Keratinocyte (primary cell): Measurements from ENCODE around the gene PEX11A. TPM values are rescaled to one million over a fixed set of nuclear protein-coding genes. Genes with fewer than 3 reads are reported as not detected.

ENCODE experiments used
- DNase-seq: peaks from one replicate; pipeline ENCODE4 v3.0.0-alpha.2; 2011; ENCODE audit warnings: low read depth, missing footprints, low spot score
- FAIRE-seq: peaks from 2 replicates; lab custom pipeline; 2011; peaks lifted over from hg19 to GRCh38; lab: Jason Lieb, UNC
- H2AFZ ChIP-seq: 2 replicates; pipeline ENCODE4 v1.6.0; 2012; ENCODE audit warnings: low read length, control low read depth, inconsistent platforms; ENCODE audit not compliant: control insufficient read depth
- H3K27ac ChIP-seq: 2 replicates; pipeline ENCODE4 v1.5.1; 2011; ENCODE audit warnings: low read length; ENCODE audit not compliant: control insufficient read depth, insufficient read depth
- H3K27me3 ChIP-seq: 3 replicates; pipeline ENCODE4 v1.6.0; 2011; ENCODE audit warnings: low read length; ENCODE audit not compliant: control insufficient read depth, insufficient read depth; ENCODE audit errors: extremely low read depth
- H3K36me3 ChIP-seq, 2 experiments: 2 replicates in 1 of 2; 3 replicates in 1 of 2; pipeline ENCODE4 v1.5.1; 2011; ENCODE audit warnings: low read length in 2 of 2, mild to moderate bottlenecking in 1 of 2; ENCODE audit not compliant: control insufficient read depth in 2 of 2, insufficient read depth in 2 of 2; ENCODE audit errors: extremely low read depth in 1 of 2
- H3K4me1 ChIP-seq: 3 replicates; pipeline ENCODE4 v1.5.1; 2011; ENCODE audit warnings: low read length; ENCODE audit not compliant: control insufficient read depth, insufficient read depth; ENCODE audit errors: extremely low read depth
- H3K4me2 ChIP-seq: 3 replicates; pipeline ENCODE4 v1.6.0; 2011; ENCODE audit warnings: low read depth, low read length; ENCODE audit not compliant: control insufficient read depth, insufficient read depth; ENCODE audit errors: extremely low read depth
- H3K4me3 ChIP-seq, 3 experiments: fragments of 200-600 bp in 1 of 3; sonication (generic) in 1 of 3; 2 replicates in 2 of 3; 3 replicates in 1 of 3; pipeline ENCODE4 v1.5.1; 2011 to 2016; ENCODE audit warnings: low read length in 3 of 3, mild to moderate bottlenecking in 3 of 3, control low read depth in 2 of 3, inconsistent platforms in 1 of 3, low read depth in 1 of 3, mixed read lengths in 1 of 3, mixed run types in 1 of 3, moderate library complexity in 1 of 3; ENCODE audit not compliant: control insufficient read depth in 2 of 3, insufficient read depth in 2 of 3; ENCODE audit errors: extremely low read depth in 1 of 3
- H3K79me2 ChIP-seq: 2 replicates; pipeline ENCODE4 v1.6.0; 2012; ENCODE audit warnings: low read length; ENCODE audit not compliant: control insufficient read depth, insufficient read depth
- H3K9ac ChIP-seq: 3 replicates; pipeline ENCODE4 v1.6.0; 2011; ENCODE audit warnings: low read length; ENCODE audit not compliant: control insufficient read depth, insufficient read depth; ENCODE audit errors: extremely low read depth
- H3K9me1 ChIP-seq: 3 replicates; pipeline ENCODE4 v1.6.0; 2011; ENCODE audit warnings: low read length; ENCODE audit not compliant: control insufficient read depth, insufficient read depth; ENCODE audit errors: extremely low read depth
- H3K9me3 ChIP-seq: 2 replicates; pipeline ENCODE4 v1.5.1; 2012; ENCODE audit warnings: low read depth, low read length; ENCODE audit not compliant: control insufficient read depth
- H4K20me1 ChIP-seq: 3 replicates; pipeline ENCODE4 v1.6.0; 2011; ENCODE audit warnings: low read length; ENCODE audit not compliant: control insufficient read depth, insufficient read depth; ENCODE audit errors: extremely low read depth
- CTCF ChIP-seq, 3 experiments: IDR thresholded peaks in 1 of 3; conservative IDR thresholded peaks in 1 of 3; optimal IDR thresholded peaks in 1 of 3; 2 replicates in 2 of 3; 3 replicates in 1 of 3; pipeline versions ENCODE3 to v1.5.1; 2011; ENCODE audit warnings: low read length in 3 of 3, mild to moderate bottlenecking in 3 of 3, moderate library complexity in 2 of 3, control low read depth in 1 of 3, inconsistent platforms in 1 of 3; ENCODE audit not compliant: insufficient read depth in 2 of 3; ENCODE audit errors: extremely low read depth in 1 of 3
- EZH2 ChIP-seq: IDR thresholded peaks from one replicate; pipeline ENCODE4 v1.6.1; 2012; ENCODE audit warnings: inconsistent platforms, mild to moderate bottlenecking, low read length, moderate library complexity
- dilution Hi-C: fragments of 300-500 bp; cut with MboI; formaldehyde crosslinking; loops from one replicate; pipeline ENCODE4 v1.7.0; 2020; ENCODE audit warnings: low sequenced_read_pairs; ENCODE audit not compliant: extremely low pct_ligation_motif_present
- polyA plus RNA-seq, 5 experiments: library from polyadenylated mRNA; depleted of rRNA in 3 of 5; stranded (reverse) in 3 of 5; stranded (forward) in 1 of 5; unstranded in 1 of 5; fragments of >200 nt; gene quantifications; 1 replicate in 1 of 5; 2 replicates in 3 of 5; 3 replicates in 1 of 5; pipeline versions ENCODE4 v1.2.1 to v1.2.3, GENCODE V29; 2011 to 2012; ENCODE audit warnings: missing spikeins in 2 of 5, low read depth in 1 of 5, low replicate concordance in 1 of 5

PEX11A gene
- polyA plus RNA-seq, 1 donor (not counting 4 experiments of a cell fraction or from before 2014, with no cell fraction given) = 6.0 TPM

- DNase-seq = no peak
- FAIRE-seq = no peak
- Histone ChIP-seq H3K4me2 (no peak overlapping the region), H4K20me1 (no peaks in the 10 kb centered on the region), H3K27me3 (no peaks in the 10 kb centered on the region), H3K9me3 (no peaks in the 10 kb centered on the region), H3K79me2 (no peaks in the 10 kb centered on the region), H2AFZ (no peak overlapping the region), H3K9me1 (no peaks in the 10 kb centered on the region), H3K9ac (no peak overlapping the region), H3K4me1 (no peaks in the 10 kb centered on the region), H3K27ac (no peak overlapping the region), H3K4me3 (no peak overlapping the region), H3K36me3 (no peaks in the 10 kb centered on the region)
- dilution Hi-C loops = no loop called here
- TF ChIP-seq CTCF (optimal IDR thresholded peaks at IDR 0.05 in 1 of 3, IDR thresholded peaks at IDR 0.05 in 1 of 3, conservative IDR thresholded peaks at IDR 0.05 in 1 of 3; ENCODE audit: extremely low read depth in 1 of 3, insufficient read depth in 2 of 3, low read length in 3 of 3) = no peak
- no peak for TF ChIP-seq EZH2
These were observed 18.9 kb downstream of the PEX11A start for GRCh38 chr15:89671687-89672086.

- FAIRE-seq (no peak), DNase-seq (no peak)
- Histone ChIP-seq H3K9ac (no peak overlapping the region), H4K20me1 (no peaks in the 10 kb centered on the region), H3K4me3 (no peak overlapping the region), H3K9me3 (no peaks in the 10 kb centered on the region), H3K27me3 (no peaks in the 10 kb centered on the region), H2AFZ (no peak overlapping the region), H3K79me2 (no peaks in the 10 kb centered on the region), H3K9me1 (no peaks in the 10 kb centered on the region), H3K27ac (no peak overlapping the region), H3K4me1 (no peaks in the 10 kb centered on the region), H3K4me2 (no peak overlapping the region), H3K36me3 (no peaks in the 10 kb centered on the region)
- TF ChIP-seq CTCF (optimal IDR thresholded peaks at IDR 0.05 in 1 of 3, IDR thresholded peaks at IDR 0.05 in 1 of 3, conservative IDR thresholded peaks at IDR 0.05 in 1 of 3; ENCODE audit: extremely low read depth in 1 of 3, insufficient read depth in 2 of 3, low read length in 3 of 3) (no peak), EZH2 (no peak)
- dilution Hi-C loops = no loop called here
These were observed 19.5 kb downstream of the PEX11A start for GRCh38 chr15:89670971-89671560.
